Measurements from ENCODE around the gene FGL2.
"Not testable (repeated sequence)": the region's sequence is repeated elsewhere in the genome, so short reads cannot be mapped to it uniquely, and the experiment has no call there.

Gene FGL2

GRCh38 chr7:77154917-77155464, 44.6 kb downstream of the FGL2 start:
- DNase-seq, result not testable (repeated sequence)

GRCh38 chr7:77152232-77152631, 47.4 kb downstream of the FGL2 start:
- not testable (repeated sequence) for DNase-seq
